Activated naive CD4-positive, alpha-beta T cell treated with anti-CD3 and anti-CD28 coated beads, Interleukin-2, amount 50 U/mL, for 16 hours (primary cell): ENCODE data around the gene HPS1.

ENCODE experiments used
- DNase-seq: peaks from one replicate; pipeline ENCODE4 v3.0.0-alpha.2; 2020

HPS1 gene

DNA sequence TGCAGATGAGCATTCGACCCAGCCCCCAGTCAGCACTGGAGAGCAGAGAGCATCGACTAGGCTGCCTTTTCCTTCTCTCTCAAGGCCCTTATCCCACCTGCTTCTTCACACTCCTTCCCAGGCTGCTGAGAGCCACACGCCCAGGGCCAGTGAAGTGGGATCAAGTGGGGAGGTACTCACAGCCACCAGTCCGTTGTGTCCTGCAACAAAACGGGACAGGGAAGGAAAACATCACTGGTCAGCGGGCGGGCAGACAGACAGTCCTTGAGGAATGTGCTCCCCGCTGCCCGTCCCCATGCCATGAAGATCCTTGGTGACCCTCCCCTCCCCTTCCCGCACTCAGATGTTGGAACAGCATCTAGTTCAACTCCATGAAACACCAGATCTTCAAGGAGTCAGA lies 36.0 kb downstream of the HPS1 start:
- DNase-seq: no peak

DNA sequence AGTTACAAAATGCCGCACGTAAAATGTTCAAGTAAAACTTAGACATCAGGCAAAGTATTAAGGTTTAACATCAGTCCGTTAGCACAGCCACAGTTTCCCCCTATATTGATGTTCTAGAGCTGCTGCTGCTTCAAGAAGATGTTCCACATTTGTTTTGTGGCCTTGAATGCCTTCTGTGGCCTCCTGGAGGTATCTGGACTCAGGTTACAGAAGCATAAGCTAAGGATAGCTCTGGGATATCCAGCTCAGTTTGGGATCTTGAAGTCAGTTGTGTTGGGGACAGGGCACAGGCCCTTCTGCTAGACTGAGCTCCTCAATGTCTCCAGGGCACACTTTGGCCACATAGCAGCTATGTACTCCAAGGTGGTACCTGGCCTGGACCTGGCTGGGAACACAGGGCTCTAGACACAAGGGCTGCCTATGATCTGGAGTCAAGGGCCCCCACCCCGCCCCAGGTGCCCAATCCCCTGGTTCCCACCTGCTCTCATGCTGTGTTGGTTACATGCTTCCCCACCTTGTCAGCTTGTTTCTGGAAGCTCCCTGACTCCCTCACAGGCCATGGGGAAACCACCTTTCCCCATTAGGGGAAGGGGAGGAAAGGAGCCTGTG lies 36.5 kb downstream of the HPS1 start:
- DNase-seq: no peak

DNA sequence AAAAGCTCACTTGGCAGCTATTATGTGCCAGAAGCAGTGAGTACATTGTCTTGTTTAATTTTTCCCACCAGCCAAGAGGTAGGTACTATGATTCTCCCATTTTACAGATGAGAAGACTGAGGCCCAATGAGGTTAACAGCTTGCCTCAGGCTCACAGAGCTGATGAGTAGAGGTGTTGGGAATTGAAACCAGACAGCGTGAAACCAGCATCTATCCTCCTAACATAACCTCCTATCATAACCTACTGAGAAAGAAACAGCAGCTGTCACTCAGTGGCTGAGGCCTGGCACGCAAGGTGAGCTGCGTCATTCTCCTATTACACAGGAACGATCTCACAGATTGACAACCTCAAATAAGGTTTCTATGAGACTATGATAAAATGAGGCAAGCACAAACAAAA lies 37.9 kb downstream of the HPS1 start:
- DNase-seq: no peak

DNA sequence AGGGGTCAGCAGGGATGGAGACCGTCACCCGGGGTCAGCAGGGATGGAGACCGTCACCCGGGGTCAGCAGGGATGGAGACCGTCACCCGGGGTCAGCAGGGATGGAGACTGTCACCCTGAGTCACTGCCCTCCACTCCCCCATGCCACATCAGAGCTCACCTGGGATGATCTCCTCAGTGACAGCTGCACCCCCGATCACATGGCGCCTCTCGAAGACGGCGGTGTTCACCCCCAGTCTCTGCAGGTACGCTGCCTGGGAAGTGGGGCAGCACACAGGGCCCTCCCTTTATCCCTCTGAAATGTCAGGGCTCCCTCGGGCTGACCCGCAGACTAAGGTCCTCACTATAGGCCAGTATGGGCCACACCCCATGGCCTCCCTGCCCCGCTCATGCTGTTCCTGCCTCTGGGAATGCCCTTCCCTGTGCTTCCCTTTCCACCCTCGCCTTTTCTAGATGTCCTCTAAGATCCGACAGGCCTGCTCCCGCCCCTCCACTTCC lies 38.9 kb downstream of the HPS1 start:
- no peak for DNase-seq

DNA sequence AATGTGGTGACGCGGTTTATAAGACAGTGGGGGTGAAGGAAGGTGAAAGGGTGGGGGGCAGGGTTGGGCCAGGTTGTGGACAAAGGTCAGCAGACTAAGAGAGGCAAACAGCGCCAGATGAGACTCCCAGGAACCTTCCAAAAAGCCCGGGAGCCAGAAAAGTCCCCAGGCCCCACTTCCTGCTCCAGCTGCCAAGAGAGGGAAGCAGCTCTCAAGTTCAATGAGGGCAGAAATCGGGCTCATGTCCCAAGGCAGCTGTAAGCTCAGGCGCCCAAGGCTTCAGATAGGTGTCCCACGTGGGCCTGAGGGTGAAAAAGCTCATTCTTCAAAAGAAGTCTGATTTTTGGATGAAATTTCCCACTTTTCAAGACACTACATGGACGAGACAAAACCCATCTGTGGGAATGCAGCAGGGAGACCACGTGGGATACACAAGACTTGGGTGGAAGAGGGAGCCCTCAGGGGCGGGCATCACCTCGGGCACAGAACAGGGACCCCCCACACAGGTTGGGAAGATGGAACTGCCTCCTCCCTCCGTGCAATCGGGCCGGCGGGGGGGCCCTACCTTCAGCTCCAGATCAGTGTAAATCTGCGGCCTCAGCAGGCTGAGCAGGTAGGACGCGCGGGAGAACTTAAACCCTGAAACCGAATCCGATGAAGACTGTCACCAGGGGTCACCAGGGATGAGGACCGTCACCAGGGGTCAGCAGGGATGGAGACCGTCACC lies 39.6 kb downstream of the HPS1 start:
- DNase-seq: no peak

DNA sequence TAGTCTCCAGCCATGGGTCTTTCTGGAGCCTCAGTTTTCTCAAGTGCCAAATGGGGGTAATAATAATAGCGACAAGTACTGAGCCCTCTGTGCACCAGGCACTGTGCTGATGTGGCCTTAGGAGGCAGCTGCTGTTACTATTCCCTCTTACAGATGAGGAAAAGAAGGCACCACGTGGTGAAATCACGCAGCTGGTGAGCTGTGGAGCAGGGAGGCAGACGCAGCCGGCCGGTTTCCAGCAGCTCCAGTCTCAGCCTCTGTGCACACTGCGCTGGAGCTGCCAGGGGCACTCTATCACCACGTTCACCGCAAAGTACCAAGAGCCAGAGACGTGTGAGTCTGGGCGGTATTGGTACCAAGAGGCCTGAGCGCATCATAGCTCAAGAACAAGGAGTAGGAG lies 41.3 kb downstream of the HPS1 start:
- DNase-seq: no peak

DNA sequence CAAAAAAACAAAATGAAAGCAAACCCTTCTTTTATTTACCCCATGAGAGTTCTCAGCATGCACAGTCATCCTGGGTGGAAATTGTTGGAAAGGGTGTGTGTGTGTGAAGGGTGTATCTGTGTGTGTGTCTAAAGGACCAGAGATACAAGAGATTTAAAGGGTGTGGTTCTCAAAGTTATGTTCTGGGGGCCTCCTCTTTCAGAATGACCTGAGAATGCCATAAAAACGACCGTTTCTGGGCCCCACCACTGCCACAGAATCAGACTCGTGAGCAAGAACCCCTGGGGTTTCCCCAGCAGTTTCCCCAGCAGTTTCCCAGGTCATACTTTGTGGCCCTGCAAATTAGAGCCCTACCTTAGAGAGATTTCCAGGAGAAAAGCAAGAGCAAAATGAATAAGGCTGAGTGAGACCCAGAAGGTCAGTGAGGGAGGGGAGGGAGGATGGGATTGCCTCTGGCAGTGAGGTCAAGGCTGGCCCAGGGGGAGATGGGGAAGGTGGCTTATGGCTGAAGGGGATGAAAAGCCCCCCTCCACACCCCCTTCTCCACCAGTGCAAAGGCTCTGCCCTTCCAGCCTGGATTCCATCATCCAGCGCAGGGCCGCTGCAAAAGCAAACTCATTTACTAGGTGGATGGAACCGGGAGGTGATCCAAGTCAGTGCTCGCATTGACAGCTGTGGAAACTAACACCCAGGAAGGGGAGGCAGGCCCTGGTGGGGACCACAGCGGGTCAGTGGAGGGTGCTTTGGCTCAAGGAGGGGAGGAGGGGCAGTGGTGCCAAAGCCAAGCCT lies 42.0 kb downstream of the HPS1 start:
- no peak for DNase-seq

DNA sequence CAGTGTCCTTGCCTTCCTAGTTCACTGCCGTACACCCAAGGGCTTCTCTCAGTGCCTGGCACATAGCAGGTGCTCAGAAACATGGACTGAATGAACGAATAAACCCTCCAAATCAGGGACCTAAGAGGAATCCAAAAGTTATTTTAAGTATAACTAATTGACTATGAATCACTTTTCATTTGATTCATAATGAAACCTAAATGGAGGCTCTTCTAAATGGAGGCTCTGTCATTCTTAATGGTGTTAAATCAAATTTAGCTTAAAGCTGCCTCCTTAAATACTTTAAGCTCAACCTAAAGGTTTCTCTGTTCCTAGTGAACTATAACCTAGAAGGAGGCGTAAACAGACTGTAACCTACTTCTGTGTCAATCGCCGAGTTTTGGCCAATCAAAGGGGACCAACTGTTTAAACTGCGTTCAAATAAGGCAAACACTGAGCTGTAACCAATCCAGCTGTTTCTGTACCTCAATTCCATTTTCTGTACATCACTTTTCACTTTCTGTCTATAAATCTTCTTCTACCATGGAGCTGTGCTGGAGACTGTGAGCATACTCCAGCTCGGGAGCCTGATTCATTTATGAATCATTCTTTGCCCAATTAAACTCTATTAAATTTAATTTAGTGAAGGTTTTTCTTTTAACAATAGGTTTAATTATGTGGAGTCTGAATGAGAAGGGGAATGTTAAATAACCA lies 42.8 kb downstream of the HPS1 start:
- DNase-seq: no peak

DNA sequence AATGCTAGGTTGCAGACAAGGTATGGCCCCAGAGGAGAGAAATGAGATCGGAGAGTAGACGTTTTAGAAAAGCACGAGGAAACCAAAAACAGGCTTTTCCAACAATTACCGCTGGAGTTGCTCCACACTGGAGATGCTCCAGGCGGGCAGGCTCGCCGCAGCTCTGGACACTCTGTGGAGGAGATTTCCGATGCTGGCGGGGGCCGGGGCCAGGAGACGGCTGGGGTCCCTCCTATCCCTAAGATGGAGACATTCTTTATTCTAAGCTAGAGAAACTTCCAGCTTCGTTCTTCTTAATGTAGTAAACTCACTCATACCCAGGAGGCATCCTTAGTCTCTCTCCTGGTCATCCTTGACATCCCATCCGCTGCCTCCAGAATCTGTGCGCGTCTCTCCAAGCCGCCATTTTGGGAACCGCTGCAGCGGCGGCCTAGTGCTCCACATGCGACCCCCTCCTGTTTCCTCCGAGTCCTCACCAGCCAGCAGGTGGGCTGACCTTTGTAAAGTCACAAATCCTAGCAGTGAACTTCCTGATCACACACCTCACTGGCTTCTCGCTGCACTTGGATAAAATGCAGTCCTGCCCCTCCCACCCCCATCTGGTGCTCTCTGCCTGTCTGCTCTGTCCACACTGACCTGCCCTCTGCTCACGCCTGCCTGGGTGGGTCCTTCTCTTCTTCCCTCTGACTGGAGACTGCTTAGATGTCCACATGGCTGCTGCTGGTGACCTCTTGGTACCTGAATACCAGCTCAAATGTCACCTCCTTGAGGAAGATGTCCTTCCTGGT lies 43.6 kb downstream of the HPS1 start:
- no peak for DNase-seq

DNA sequence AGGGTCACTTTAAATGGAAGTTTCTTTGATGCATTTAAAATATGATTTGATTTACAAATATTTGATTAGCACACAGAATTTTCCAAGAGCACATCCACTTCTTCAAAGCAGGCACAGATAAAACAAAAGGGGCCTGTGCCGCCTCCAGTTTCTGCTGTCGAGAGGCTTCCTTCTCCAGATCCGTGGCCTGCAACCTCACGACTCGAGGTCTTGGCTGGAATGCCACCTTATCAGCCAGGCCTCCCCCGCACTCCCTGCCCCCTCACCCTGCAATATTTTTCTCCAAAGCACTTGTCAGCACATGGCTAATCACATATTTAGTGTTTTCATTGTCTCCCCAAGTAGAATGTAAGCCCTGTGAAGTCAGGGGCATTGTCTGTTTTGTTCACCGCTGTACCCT lies 44.3 kb downstream of the HPS1 start:
- DNase-seq: no peak

DNA sequence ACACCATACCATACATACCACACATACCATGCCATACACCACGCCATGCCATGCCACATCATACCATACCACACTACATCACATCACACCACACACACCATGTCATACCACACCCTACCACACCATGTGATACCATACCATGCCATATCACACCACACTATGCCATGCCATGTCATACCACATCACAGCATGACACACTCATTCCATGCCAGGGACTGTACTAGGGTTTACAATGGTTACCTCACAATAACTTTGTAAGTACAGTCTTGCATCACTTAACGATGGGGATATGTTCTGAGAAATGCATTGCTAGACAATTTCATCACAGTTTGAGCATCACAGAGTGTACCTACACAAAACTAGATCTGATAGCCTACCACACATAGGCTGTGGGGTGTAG lies 46.3 kb downstream of the HPS1 start:
- no peak for DNase-seq

DNA sequence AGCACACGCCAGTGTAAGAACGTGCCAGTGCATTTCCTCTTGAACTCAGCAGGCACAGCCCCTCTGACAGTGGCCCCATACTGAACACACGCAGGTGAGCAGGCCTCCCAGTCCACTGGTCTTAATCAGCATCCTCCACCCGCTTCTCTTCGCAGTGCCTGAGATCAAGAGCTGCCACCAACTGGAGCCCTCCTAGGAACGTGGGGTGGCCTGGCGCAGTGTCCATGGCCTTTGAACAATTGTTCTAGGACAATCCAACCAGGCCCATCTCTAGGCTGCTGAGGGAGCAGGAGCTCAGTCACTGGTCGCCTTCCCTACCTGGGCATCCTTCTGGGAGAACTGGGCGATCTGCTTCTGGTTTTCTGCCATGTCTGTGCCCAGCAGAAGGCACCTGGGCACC lies 47.0 kb downstream of the HPS1 start:
- DNase-seq: no peak

DNA sequence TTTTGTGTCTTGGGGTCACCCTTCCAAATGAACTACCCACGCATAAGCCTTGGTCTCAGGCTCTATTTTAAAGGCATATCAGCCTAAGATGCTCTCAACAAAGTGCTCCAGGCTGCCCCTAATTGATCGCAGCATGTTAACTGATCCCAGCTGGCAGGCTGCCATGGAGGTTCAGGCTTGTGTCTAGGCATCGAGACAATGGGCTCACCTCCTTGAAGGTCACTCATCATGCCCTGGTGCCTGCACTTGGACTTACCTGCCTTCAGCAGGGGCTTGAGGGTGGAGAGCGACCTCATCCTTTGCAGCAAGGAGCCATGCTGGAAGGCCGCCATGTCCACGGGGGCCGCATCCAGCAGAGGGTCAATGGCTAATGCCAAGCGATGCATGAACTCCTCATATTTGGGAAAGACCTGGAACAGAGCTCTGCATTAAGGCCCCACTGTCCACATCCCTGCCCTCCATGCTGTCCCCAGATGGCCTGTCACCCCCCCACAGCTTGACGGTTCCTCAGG lies 49.6 kb downstream of the HPS1 start:
- no peak for DNase-seq

DNA sequence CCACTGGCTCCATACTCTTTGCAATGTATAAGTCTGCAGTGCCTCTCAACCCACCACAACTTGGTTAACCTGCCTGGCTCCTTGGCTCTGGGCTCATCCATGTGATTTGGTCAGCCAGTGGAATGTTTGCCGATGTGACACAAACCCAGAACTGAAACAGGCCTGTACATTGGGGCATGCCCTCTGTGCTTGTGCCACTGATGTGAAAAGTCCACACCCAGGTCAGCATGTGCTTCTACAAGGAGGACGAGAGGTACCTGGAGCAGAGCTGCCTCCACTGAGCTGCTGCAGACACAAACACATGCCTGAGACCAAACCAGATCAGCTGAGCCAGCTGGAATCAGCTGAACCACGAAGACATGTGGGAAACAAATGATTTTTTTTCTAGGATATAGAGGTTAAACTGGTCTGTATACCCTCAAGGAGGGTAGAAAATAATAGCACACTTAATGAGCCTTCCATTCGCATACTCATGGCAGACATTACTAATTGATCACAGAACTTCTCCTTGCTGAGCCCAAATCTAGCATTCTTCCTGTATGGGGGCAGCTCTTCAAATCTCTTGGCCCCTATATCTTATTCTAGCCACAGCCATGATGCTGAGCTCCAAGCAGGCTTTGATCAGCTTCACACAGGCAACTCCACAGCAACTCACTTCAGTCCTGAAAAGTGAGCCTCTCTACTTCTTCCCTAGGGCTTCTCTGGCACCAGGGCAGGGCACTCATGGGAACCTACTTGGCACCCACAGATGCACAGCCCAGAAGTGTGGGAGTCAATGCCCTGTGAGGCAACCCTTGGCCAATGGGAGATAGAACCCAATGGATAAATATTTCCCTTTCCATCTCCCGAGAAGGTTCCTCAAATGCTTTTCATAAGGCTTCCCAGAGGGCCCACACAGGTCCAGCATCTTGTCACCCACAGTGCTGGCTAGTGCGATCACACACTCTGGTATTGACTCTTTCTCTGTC lies 50.4 kb downstream of the HPS1 start:
- no peak for DNase-seq

DNA sequence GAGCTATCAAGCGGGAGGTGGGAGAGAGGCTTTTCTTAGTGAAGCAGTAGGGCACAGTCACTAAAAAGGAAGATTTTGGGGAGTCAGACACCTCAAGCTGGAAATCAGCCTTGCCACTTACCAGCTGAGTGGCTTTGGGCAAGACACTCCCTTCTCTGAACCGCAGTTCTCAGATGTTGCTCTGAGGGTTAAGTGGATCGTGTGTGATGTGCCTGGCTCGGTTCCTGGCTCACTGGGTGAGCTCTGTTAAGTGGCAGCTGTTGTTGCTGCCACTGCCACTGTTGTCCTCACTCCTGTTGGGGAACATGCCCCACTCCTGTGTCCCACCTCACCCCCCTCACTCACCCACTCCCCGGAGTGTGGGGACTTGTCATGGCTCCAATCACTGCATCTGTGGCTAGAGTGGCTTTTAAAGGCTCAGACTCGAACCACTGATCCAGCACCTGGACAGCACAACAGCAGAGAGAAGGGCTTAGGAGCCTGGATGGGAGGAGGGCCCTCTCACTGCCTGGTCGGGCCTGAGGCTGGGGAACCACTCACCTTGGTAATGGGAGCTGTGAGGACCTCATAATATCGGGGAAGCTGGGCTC lies 51.8 kb downstream of the HPS1 start:
- DNase-seq: no peak

DNA sequence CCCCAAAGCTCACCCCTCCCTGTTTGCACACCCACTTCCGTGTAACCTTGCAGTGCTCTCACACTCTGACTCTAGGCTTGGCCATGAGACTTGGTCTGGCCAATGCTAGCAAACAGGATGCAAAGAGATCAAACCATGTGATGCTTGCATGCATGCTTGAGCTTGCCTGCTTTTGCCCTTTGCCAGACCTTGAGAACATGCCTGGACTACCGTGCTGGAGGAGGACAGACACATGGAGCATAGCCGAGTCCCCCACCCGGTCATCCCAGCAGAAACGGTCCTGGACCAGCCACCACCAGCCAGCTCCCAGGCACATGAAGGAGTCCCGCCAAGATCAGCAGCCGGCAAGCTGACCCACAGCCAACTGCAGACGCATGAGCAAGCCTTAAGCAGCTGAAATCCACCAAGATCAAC lies 55.1 kb downstream of the HPS1 start:
- DNase-seq: no peak

DNA sequence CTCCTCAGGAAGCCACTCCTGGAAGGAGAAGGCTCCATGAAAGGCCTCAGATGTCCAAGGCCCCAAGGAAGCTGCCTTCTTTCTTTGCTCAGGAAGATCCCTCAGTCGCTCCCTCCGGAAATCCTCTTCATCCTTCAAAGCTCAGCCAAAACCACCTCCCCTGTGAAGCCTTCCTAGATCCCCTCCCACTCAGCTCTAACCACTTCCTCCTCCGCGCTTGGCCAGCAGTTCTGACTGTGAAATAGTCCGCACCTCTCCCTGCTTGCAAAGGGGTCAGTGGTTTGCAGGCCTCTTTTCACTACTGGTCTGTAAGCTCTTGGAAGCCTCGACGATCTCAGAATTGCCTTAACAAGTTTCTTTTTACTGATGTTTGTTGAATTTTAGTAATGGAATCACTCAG lies 55.7 kb downstream of the HPS1 start:
- no peak for DNase-seq

DNA sequence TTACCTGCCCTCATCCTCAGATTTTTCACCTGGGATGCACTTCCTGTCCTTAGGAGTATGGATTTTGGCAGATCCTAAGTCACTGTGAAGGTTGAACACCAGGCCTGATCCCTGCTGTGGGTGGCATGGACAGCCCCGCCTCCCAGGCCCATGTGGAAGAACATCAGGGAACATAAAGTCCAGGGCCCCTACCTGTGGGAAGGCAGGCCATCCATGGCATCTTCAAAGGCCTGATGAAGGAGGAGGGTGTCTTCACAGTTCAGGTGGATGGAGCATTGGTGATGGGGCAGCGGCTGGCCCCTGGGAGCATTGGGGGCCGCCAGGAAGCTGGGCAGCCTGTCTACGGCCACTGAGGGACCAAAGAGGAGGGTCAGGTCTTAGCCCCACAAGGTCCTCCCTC lies 56.3 kb downstream of the HPS1 start:
- no peak for DNase-seq

DNA sequence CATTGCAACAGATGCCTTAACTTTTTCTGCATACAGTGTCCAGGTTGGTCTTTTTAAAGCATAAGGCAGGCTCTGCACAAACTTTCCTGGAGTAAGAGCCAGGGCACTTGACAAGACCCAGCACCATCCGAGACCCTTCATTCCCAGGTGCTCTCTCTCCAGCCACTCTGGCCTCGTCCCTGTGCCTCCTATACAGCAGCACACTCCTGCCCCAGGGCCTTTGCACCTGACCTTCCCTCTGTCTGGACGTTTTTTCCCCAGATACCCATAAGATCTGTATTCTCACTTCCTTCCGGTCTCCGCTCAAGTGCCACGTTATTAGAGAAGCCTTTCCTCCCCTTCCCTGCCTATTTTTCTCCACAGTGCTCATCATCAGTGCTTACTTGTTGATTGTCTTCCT lies 57.3 kb downstream of the HPS1 start:
- no peak for DNase-seq

DNA sequence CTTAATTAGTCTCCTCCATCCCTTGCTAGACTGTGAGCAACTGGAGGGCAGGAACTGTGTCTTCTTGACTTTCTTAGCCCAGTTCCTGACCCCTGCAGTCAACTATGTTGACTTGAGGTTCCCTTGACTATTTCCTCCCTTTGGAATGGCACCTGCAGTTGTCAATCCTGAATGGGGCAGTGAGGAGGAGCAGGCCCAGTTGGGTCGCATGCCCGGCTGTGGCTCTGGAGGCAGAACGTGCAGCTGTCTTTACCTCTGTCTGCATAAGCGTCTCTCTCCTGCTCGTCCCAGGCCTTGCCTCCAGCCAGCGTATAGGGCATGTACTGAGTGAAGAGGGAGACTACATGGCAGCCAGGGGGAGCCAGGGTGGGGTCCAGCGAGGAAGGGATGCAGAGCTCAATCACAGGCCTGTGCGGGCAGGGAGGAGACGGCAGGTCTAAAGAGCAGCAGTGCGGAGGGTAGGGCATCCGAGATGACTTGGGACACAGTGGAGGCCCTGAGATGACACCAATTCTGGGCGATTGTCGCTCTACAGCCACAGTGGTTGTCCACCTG lies 58.6 kb downstream of the HPS1 start:
- no peak for DNase-seq
